HG03159 (cell line): ENCODE measurements around the gene PAPSS1.
"Not testable (repeated sequence)": the region's sequence is repeated elsewhere in the genome, so short reads cannot be mapped to it uniquely, and the experiment has no call there.

ENCODE experiments used
- ATAC-seq: cut with Tn5 transposase; IDR thresholded peaks from one replicate; pipeline ENCODE4 v1.9.1; 2021; ENCODE audit warnings: mild to moderate bottlenecking, moderate library complexity; ENCODE audit not compliant: unreplicated experiment

Gene PAPSS1

DNA sequence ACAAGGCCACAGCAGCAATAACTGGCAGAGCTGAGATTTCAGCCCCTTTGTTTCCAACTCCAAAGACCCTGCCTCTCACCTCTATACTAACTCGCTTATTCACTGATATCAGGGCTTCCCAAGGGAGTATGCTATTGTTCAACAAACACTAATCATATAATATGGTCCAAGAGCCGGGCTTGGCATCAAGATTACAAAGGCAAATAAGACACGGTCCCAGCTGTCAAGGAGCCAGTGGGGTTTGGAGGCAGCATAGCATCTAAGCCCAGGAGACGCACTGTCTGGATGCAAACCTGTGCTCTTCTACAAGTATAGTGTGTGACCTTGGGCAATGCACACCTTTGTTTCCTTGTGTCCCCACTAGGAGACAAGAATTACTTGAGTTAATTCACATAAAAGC lies 28.7 kb downstream of the PAPSS1 start:
- ATAC-seq = no peak

DNA sequence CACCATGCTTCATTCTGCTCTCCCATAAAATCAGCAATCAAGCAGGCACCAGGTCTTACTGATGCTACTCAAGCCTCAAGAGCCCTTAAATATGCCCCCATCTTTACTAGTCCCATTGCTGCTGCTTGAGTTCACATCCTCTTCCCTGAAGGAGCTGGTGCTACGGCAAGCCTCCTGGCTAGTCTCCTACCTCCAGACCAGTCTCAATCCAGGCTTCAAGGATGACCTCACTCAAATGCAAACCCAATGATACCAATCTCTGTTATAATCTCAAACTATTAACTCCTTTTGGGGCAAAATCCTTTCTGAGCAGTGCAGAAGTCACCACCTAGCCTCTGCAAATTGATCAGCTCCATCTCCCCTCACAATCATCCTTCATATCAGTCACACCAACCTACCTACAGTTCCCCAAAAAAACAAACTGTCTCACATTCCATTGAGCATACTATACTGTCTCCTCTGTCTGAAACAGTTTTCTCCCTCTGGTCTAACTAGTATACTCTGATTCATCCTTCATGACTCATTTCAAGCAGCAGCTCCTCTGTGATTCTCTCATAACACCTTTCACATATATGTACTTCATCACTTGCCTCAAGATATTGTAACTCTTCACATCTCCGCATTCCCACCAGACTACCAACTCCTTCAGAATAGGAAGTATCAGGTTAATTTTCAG lies 30.0 kb downstream of the PAPSS1 start:
- ATAC-seq = no peak

DNA sequence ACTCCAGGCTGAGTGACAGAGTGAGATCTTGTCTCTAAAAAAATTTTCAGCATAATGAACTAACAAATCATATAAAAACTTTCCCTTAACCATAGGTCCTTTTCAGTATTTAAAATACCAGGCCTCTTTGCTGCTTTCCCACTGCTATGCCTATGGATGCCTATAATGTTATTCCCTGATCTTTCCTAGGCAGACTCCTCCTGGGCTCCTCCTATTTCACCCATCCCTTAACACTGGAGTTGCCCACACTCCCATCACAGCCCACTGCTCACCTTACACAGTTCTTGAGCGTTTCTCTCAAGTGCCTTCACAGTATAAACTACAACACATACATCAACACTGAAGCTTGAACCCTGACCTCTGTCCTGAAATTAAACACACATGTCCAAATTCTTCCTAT lies 31.6 kb downstream of the PAPSS1 start:
- no peak for ATAC-seq

DNA sequence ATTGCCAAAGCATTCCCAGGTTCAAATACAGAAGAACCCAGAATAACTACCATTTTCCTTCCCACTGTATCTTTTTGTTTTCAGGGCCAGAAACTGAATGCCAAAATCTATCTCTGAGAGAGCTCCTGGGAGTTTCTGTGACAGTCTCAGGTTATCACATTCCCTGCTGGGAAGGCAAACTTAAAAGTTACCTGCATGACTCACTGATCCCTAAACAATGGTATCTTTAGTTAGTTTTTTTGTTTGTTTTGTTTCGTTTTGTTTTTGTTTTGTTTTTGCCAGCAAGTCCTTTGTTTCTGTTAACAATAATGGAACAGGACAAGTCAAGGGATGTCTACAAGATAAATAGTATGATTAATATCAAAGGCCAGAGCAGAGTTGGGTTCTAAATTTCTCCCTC lies 34.3 kb downstream of the PAPSS1 start:
- ATAC-seq = no peak

DNA sequence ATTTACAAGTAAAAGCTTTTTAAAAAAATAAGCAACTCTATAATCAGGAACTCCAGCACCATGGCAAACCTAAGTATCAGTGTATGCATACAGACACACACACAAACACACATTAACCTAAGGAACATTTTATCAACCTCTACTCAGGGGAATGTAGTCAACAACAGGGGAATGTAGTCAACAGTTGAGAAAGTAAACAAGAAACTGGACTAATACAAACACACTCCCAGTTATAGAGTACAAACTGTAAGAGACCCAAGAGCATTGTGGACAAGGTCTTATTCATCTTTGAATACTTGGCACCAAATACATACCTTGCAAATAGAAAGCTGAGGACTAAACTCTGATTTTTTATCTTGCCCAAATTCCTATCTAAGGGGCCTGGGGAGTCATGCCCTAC lies 36.2 kb downstream of the PAPSS1 start:
- no peak for ATAC-seq

DNA sequence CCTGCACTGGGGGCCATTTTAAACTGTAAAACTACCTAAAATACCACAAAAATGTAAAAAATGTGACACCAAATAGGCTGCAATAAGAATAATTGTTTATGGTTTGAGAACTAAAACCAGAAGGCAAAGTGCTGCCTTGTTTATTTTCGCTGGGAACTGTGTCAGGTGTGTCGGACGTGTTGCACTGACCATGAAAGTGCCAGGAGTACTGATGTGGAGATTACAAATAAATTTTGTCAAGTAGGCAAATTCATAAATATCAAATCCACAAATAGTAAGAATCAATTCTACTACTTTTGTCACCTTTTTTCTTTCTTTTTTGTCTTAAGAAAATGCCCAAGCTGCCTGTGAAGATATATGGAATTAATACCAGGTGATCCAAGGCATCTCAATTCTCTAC lies 37.7 kb downstream of the PAPSS1 start:
- ATAC-seq = no peak

DNA sequence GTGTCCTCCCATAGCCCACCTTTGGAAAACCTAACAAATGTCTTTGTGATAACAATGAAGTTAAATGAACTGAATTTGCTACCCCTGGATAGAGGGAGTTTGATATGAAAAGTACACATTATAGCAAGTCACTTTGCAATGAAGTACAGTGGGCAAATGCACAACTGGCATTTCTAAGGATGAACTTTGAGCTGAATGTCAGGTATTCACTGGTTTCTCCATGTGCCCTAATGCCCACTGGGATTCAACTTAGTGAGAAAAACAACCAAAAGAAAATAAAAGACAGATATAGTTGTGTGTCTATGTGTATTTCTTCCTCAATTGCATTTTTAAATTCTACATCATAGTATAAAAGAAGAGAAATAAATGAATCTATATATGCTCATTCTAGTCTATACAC lies 51.0 kb downstream of the PAPSS1 start:
- ATAC-seq = no peak

DNA sequence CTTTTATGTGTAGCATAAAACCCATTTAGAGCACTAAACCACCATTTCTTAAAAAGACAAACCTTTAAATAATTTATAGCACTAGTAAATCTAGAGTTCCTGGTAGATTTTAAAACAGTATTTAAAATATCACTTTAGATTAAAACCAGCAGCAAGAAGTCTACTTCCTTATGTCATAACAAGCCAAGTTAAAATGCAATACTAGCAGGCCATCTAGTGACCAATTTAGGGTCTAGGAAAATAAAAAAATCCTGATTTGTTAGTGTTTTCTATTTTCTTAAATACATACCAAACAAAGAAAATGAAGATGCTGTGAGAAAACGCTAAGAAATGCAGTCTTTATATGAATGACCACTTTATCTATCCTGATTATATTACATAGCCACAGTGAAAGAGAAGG lies 53.9 kb downstream of the PAPSS1 start:
- ATAC-seq = no peak

DNA sequence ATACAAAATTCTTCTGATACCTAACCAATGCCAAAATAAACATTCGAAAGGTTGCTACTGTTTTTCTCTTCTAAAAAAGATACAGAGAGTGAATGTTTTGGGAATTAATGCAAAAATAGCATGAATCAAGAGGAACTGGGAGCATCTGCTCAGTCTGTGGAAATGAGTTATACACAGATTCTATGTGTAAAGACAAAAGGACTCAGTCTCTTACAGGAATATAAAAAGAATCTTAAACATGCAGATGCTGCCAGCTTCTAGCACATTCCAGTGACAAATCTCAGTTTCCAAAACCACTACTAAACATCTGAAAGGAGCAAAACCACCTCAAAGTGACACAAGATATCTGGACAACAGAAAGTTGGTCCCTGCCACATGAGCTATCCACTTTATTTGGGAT lies 55.0 kb downstream of the PAPSS1 start:
- no peak for ATAC-seq

DNA sequence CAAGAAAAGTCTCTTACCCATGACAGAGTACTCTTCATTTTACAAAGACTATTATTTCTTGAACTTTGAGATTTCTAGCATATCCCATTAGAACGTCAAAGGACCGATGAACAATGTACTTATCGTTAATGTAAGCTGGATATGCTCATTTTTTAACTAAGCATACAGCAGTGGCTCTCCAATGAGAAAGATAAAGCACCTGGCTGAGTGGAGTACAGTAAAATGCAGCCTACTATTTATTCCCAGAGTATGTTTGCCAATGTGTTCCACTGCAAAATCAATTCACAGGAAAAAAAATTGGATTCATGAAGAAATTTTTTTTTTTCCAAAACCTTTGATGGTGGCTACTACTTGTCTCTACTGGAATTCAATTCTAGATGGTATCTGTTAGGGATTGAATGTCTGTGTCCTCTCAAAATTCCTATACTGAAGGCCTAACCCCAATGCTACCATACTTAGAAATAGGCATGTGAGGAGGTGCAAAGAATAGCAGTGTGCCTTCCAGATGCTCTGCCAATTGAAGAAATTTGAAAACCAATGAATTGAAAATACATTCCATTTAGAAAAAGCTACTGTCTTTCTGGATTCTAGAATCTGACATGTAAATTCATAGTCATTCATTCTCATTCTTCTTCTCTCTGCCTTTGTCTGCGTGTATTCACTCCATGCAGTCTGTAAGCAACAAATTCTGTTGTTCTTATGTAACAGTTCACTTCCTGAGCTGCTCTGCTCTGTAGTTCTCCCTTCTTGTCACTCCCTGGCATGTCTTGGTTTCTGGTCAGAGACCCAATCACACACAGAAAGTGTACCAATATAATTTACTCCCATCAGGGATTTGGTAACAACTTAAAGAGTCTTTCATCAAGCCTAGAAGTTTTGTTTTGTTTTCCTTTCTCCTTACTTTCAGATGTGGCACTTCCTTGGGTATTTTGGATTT lies 61.4 kb downstream of the PAPSS1 start:
- ATAC-seq = no peak

DNA sequence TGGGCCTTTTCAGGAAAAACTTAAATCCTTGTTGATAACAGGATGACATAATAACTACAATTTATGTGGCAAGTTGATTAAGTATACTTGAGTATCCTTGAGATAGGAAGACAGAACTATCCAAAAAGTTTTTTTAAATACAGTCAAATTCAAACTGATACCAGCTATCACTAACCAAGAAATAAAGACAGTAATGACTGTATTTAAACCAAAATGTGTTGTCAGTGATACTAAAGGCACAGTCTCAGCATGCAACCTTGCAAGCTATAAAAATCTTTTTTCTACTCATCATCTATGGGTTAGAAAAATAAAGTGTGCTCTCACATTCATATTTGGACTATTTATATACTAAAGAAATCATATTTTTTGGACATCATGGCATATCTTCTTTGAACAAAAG lies 64.7 kb downstream of the PAPSS1 start:
- no peak for ATAC-seq

DNA sequence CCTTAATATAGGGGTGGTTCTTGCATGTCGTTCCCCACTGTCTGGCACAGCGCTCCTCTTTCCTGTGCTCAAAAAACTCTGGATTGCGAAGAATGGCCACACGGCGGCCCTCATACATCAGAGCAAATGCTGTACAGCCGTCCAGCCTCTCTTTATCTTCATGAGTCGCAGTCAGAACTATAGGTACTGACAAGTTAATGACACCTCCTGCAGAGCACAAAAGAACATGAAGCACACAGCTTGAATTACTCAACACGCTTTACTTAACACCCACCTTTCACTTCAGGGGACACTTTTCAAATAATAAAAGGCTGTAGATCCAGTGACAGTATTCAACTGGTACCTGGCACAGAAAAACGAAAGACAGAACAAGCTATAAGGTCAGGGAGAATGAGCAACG lies 65.3 kb downstream of the PAPSS1 start:
- no peak for ATAC-seq

DNA sequence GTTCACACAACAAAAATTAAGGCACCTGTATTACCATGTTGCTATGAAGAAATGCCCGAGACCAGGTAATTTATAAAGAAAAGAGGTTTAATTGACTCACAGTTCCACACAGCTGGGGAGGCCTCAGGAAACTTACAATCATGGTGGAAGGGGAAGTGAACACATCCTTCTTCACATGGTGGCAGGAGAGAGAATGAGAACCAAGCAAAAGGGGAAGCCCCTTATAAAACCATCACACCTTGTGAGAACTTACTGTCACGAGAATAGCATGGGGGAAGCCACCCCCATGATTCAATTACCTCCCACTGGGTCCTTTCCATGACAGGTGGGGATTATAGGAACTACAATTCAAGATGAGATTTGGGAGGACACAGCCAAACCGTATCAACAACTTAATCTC lies 68.6 kb downstream of the PAPSS1 start:
- not testable (repeated sequence) for ATAC-seq

DNA sequence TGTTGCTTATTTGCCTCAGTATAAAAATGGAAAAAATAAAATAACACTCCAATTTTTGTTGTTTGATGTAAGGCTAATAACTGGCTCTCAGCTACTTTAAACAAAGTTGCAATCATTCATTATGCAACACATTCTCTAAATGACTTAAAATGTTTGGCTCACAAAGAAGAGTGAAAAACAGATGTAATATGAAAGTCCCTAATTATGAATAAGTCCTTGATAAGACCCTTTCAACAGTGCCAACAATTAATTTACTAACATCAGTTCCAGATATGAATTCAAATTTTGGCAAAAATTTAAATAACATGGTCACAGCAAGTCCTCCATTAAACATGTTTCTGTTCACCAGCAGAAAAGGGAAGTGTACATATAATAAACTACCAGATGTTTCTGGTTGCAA lies 69.8 kb downstream of the PAPSS1 start:
- no peak for ATAC-seq

DNA sequence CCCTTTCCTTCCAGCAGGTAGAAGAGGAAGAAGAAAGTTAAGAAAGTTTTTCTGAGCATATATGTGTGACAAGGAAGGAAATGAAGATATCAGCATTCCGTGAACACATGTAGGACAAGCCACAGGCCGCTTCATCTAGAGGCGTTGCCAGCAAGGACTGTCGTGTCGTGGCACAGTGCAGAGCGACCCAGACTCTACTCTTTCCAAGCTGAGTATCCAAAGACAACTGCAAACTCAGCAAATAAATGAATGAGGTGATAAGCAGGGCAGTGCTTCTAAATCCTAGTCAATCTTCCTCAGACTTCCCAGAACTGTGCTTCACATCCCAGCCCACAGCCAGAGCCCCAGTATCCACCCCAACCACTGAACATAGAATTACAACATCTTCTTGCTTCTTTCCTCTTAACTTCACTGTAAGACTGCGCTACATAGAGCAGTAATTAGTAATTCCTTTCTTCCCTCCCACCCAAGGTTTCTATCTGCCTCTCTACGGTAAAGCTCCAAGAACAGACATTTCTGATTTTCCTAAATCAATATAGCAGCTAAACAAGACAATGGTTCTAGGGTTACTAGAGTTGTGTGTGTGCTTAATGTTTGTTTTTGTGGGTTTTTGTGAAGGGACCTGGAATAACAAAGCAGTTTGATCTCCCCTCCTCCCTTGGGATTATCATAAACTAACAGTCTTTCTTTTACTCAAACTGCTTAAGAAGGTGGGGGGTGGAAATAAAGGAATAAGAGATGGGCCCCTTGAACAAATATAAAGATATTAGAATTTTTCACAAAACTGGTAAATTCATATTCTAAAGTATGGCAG lies 71.6 kb downstream of the PAPSS1 start:
- ATAC-seq = no peak

DNA sequence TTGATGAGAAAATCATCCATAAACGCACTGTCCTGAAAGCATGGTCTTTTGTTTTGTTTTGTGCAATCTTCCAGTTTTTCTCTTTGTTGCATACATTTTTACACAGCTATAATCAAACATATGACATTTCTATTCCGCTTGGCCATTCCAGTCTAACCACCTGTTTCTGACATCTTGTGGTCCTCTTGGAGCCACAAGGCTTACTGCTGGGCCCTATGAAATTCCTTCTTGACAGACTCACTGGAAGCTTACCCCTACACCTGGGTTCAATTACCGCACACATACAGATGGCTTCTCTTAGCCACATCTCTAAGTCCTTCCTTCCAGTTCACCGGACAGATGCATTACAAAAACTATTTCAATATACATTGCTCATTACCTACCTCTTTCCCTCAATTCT lies 72.4 kb downstream of the PAPSS1 start:
- no peak for ATAC-seq

DNA sequence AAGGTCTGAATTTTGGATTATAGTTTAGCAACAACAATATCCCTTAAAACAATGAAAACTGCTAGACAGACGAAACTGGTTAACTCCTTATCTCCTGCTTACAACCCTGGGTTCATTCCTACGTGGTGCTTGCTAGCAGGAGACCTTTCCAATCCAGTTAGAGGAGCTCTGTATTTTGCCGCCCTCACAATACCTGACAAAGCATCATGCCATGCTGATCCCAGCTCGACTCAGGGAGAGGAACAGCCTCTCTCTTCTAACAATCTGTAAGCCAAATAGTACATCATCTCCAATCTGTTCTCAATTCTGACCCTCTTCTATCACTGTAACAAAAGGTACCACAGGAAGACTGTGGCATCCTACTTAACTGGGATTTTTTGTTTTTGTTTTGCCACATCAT lies 74.4 kb downstream of the PAPSS1 start:
- ATAC-seq = no peak

DNA sequence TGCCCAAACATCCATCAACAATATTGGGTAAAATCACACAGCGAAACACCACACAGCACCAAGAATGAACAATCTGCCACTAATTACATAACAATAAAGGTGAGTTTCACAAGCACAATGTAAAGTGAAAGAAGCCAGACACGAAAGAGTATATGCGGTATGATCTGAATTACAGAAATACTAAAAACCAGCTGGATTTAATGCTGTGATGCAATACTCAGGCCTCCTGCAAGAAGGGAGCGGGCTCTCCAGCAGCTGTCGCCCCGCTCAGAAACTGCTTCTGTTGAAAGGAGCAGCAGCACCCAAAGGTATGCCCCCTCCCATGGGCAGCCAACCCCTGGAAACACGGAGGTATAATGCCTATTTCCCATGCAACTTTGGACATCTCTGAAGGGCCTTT lies 77.0 kb downstream of the PAPSS1 start:
- ATAC-seq = no peak

DNA sequence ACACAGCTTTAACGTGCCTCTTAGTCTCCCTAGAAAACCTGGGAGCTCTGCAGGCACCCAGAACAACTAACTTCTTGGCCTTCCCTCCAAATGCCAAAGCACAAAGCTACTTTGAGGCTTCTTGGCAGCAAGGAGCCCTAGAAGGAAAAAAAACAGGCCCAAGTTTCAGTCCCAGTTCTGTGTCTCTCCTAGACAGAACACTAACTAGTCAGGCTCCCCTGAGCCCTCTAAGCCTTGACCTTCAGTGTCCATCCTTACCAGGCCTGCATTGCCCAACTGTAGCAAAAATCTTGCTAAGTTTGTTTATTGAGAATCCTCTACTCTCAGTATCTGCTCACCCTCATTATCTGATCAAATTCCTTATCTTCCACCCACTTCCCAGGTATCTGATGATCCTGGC lies 79.2 kb downstream of the PAPSS1 start:
- no peak for ATAC-seq

DNA sequence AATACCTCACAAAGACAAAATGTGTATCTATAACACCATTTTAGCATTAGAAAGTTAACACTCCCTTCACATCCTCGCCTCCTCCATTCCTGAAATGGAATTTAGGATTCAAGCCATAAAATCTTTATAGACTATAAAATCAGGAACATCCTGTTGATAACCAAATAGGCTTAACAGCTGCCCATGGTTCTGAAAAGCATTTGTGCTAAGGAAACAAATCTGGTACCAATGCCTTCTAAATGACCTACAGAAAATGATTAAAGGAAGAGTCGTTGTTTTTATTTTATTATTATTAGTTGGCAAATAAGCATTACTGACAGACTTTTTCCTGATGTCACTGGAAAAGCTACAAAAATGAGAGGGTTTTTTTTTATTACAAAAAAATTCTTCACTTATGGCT lies 79.8 kb downstream of the PAPSS1 start:
- ATAC-seq = no peak

DNA sequence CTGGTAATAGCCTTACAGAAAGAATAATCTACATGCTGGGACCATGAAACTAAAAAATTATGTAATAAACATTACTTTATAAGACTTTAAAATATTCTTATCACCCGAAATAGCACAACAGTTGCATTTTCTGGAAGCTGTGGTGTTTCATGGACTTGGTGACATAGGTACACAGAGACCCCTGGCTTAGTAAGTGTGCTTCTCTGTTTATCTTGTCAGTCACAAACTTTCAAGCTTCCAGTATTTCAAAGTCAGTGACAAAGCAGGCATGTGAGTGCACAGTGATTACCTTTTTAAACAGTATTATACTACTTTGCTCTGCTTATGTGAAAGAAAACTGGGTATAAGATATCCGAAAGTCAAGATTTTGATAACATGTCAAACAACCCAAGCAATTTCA lies 84.3 kb downstream of the PAPSS1 start:
- no peak for ATAC-seq

DNA sequence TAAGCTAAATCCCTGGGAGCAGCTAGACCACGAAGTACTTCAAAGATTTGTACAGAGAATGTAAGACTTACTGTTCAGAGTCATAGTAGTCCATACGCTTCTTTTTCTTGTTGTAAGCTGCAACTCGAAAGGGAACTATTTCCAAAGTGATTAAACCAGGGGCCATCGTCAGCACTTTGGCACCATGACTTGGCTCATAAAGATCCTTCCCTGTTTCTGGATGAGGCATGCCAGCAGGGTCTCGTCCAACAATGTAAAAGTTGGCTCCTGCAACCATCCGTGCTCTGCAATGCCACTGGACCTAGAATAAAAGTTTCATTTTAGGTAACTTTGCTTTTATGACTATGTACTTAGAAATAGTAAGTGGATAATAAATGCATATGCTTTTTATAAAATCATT lies 88.5 kb downstream of the PAPSS1 start:
- no peak for ATAC-seq
